Left lung (tissue), 10 donors: ENCODE data around the gene PSMG2. TPM values are rescaled to one million over a fixed set of nuclear protein-coding genes. Genes with fewer than 3 reads are reported as not detected.

Experiments
- ATAC-seq: fragments of 200-7000 bp; cut with Tn5 transposase; one replicate; pipeline ENCODE4 v1.9.1; 2020; ENCODE audit warnings: moderate library complexity
- DNase-seq, 4 donors: peaks; one replicate each; pipeline ENCODE4 v3.0.0-alpha.2; 2013 to 2020
- H3K27ac ChIP-seq, 2 donors: fragments of 200-600 bp; sonication (generic) in 1 of 2; one replicate each; pipeline versions ENCODE4 v1.5.0 to v1.8.0; 2020 to 2021
- H3K27me3 ChIP-seq, 2 donors: fragments of 200-600 bp; sonication (generic) in 1 of 2; one replicate each; pipeline versions ENCODE4 v1.5.0 to v1.8.0; 2020 to 2021
- H3K36me3 ChIP-seq, 2 donors: fragments of 200-600 bp; sonication (generic) in 1 of 2; one replicate each; pipeline versions ENCODE4 v1.5.0 to v1.8.0; 2020 to 2021
- H3K4me1 ChIP-seq, 2 donors: fragments of 200-600 bp; one replicate each; pipeline ENCODE4 v1.8.0; 2021
- H3K4me3 ChIP-seq, 2 donors: fragments of 200-600 bp; sonication (generic) in 1 of 2; one replicate each; pipeline versions ENCODE4 v1.5.0 to v1.8.0; 2020 to 2021; ENCODE audit warnings: mild to moderate bottlenecking in 1 of 2
- H3K9me3 ChIP-seq, 2 donors: fragments of 200-600 bp; sonication (generic) in 1 of 2; one replicate each; pipeline versions ENCODE4 v1.5.0 to v1.8.0; 2020 to 2021
- intact Hi-C, 2 donors: fragments of 100-400 bp; cut with DNase I; formaldehyde crosslinking; loops; one replicate each; pipeline versions ENCODE4 v1.11.2 to v1.14.2; 2022
- polyA plus RNA-seq, 6 donors: library from polyadenylated mRNA; unstranded; fragments of 120-200 nt; gene quantifications; one replicate each; pipeline ENCODE4 v1.2.1, GENCODE V29; 2013; ENCODE audit not compliant: insufficient read length in 6 of 6
- total RNA-seq, 2 donors: library from RNA; stranded (reverse); fragmentation: NEBNext Ultra II Directional; extraction: Animal tissue kit (Norgen Biotek cat#: 25700); gene quantifications; one replicate each; pipeline ENCODE4 v1.2.1, GENCODE V29; 2021
- TF ChIP-seq, protein P1 (sequence below), 2 donors: fragments of 200-600 bp; sonication (generic) in 1 of 2; IDR thresholded peaks; one replicate each; pipeline versions ENCODE4 v1.5.0 to v1.8.0; 2021; ENCODE audit warnings: antibody characterized with exemption in 2 of 2
- donor health status: DM: no; HTN: yes; CAD: no.
- donor health status: DM: no; HTN: no; CAD: no.

The PSMG2 gene
- total and polyA plus RNA-seq, 8 donors = 63.0 to 78.2 (median 71.4) TPM

DNA sequence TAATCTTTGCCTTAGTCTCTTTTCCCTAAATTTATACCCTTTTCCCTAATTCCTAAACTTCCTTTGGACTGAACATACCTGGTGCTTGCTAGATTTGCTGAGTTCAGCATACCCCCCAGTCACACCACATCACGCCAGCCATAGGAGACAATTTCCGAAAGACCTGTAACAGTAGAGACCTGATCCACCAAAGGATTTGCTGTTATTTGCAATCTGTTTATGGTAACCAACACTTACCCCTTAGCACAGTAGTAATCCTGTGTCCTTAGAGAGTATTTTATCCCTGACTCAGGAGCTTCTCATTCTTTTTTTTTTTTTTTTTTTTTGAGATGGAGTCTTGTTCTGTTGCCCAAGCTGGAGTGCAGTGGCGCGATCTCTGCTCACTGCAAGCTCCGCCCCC, 8.6 kb downstream of the PSMG2 start:
- intact Hi-C loops = no loop called here
- TF ChIP-seq, protein P1, sequence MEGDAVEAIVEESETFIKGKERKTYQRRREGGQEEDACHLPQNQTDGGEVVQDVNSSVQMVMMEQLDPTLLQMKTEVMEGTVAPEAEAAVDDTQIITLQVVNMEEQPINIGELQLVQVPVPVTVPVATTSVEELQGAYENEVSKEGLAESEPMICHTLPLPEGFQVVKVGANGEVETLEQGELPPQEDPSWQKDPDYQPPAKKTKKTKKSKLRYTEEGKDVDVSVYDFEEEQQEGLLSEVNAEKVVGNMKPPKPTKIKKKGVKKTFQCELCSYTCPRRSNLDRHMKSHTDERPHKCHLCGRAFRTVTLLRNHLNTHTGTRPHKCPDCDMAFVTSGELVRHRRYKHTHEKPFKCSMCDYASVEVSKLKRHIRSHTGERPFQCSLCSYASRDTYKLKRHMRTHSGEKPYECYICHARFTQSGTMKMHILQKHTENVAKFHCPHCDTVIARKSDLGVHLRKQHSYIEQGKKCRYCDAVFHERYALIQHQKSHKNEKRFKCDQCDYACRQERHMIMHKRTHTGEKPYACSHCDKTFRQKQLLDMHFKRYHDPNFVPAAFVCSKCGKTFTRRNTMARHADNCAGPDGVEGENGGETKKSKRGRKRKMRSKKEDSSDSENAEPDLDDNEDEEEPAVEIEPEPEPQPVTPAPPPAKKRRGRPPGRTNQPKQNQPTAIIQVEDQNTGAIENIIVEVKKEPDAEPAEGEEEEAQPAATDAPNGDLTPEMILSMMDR (IDR thresholded peaks at IDR 0.05) = no peak
- Histone ChIP-seq H3K27me3 (no peaks in the 10 kb centered on the region), H3K4me1 (no peaks in the 10 kb centered on the region), H3K27ac (no peak overlapping the region), H3K36me3 (peaks cover 0 to 95% of the 10 kb centered on the region in 2 donors), H3K9me3 (no peaks in the 10 kb centered on the region), H3K4me3 (no peak overlapping the region)
- DNase-seq (no peak), ATAC-seq (no peak)

DNA sequence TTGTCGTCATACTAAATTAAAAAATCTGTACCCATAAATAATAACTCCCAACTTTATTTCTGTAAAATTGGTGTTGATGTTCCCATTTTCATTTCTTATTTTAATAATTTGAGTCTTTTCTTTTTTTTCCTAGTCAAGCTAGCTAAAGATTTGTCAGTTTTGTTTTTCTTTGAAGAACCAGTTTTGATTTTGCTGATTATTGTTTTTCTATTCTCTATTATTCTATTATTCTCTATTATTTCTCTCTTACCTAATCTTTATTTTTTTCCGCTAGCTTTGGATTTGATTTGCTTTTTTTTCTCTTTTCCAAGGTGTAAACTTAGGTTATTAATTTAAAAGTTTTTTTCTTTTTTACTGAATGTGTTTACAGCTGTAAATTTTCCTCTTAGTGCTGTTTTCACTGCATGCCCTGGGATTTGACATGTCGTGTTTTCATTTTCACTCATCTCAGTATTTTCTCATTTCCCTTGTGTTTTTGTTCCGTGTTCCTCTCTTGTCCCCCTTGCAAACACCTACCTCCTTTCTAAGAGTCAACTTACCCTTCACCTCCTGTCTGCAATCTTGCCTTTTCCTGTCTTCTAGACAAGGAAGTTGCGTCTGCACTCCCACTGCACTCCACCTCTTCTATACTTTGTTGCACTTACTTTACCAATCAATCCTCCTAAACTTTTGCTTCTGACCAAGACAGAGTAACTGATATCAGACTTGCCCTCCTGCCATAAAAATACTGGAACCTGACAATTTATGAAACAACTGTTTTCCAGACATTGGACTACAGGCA, 18.8 kb downstream of the PSMG2 start:
- TF ChIP-seq, protein P1 (IDR thresholded peaks at IDR 0.05) = no peak
- DNase-seq = no peak
- Histone ChIP-seq H3K27ac (no peak overlapping the region), H3K4me3 (no peak overlapping the region), H3K36me3 (peaks cover 0 to 98% of the 10 kb centered on the region in 2 donors), H3K27me3 (no peaks in the 10 kb centered on the region), H3K9me3 (no peaks in the 10 kb centered on the region), H3K4me1 (no peaks in the 10 kb centered on the region)
- ATAC-seq = no peak
- intact Hi-C loops = no loop called here

DNA sequence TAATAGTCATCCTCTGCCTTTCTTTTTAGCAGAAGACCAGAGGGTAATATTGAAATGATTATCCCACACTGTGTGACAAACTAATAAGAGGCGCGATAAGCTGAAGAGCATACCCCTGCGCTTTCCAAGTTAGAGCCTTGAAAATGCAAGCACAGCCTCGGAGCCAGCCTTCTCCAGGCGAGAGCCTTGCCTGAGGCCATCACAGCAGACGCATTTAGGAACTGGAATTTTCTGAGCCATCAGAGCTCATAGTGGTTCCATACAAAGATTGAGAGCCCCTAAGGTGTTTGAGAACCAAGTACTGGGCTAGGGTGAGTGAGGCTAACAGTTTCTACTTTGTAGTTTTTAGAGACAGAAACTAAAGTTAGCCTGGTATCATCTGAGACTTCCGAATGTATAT, 19.9 kb downstream of the PSMG2 start:
- no peaks in the 10 kb centered on the region for H3K9me3 ChIP-seq
- H3K36me3 ChIP-seq = peaks cover 0 to 90% of the 10 kb centered on the region in 2 donors
- DNase-seq = no peak
- H3K4me3 ChIP-seq = no peak overlapping the region
- TF ChIP-seq, protein P1 (IDR thresholded peaks at IDR 0.05) = no peak
- H3K27me3 ChIP-seq = no peaks in the 10 kb centered on the region
- no peak for ATAC-seq
- H3K27ac ChIP-seq = no peak overlapping the region
- intact Hi-C loops = no loop called here
- no peaks in the 10 kb centered on the region for H3K4me1 ChIP-seq

DNA sequence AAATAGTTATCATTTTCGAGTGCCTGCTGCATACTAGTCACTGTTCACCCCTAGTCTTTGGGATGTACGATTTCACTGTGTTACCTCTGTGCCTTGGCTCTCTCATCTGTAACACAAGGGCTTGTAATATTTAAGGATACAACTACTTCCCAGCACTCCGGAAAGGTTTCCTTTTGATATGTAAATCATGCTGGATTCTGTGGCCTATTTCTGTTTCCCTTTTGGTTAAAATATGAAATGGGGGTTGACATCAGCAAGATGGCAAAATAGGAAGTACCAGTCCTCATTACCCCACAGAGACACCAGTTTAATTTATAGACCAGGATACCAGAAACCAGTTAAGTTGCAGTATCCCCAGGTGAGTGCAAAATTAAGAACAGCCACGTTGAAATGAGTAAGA, 23.5 kb downstream of the PSMG2 start:
- TF ChIP-seq, protein P1 (IDR thresholded peaks at IDR 0.05) = no peak
- Histone ChIP-seq H3K4me3 (no peak overlapping the region), H3K36me3 (peaks cover 0 to 54% of the 10 kb centered on the region in 2 donors), H3K4me1 (no peaks in the 10 kb centered on the region), H3K27me3 (no peaks in the 10 kb centered on the region), H3K9me3 (no peaks in the 10 kb centered on the region), H3K27ac (no peak overlapping the region)
- no peak for DNase-seq
- intact Hi-C loops = loop anchor here in 1 of 2 donors (5.0 kb wide), 1 partner anchor 211 kb away; no protein-coding TSS in a partner anchor
- ATAC-seq = no peak

DNA sequence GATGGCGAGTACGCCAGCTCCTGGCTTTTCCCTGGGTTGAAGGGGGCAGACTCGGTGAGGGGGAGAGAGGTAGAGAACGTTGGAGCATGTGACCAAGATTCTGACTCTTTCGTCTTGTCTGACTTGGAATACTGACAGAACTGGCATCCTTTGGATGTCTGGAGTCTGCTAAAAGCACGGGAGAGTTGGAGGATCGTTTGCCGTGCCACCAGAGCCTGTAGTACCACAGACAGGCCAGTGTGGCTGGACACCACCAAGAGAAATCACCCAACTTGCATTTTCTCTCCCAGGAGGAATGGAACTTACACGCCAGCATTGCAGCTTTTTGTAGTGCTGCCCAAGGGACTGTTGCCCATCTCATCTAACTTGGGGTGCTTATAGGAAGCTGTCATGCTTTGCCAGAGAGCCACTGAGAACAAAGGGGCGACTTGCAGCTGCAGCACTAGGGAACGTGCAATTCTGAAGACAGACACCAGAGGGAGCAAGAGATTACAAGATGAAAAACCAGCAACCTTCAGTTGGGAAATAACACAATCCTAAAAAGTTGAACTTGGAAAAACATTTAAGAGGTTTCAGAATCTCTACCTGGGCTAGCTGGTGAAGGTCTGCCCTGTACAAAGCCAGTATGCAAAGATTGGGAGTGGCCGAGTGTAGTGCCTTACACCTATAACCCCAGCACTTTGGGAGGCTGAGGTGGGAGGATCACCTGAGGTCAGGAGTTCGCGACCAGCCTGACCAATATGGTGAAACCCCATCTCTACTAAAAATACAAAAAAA, 24.1 kb downstream of the PSMG2 start:
- Histone ChIP-seq H3K4me1 (no peaks in the 10 kb centered on the region), H3K4me3 (no peak overlapping the region), H3K27ac (no peak overlapping the region), H3K9me3 (no peaks in the 10 kb centered on the region), H3K36me3 (peaks cover 0 to 47% of the 10 kb centered on the region in 2 donors), H3K27me3 (no peaks in the 10 kb centered on the region)
- ATAC-seq = peak; percentile 91
- peak in 2 of 4 donors; percentile 63 to 76 for DNase-seq
- TF ChIP-seq, protein P1 (IDR thresholded peaks at IDR 0.05) = peak; percentile 80 to 94
- intact Hi-C loops = loop anchor here in 1 of 2 donors (5.0 kb wide), 1 partner anchor 210 kb away; no protein-coding TSS in a partner anchor
